Measurements from ENCODE around the gene SAA4.

GRCh38 chr11:18233912-18234311 lies 2.7 kb downstream of the SAA4 start:
- TF ChIP-seq, protein P1, sequence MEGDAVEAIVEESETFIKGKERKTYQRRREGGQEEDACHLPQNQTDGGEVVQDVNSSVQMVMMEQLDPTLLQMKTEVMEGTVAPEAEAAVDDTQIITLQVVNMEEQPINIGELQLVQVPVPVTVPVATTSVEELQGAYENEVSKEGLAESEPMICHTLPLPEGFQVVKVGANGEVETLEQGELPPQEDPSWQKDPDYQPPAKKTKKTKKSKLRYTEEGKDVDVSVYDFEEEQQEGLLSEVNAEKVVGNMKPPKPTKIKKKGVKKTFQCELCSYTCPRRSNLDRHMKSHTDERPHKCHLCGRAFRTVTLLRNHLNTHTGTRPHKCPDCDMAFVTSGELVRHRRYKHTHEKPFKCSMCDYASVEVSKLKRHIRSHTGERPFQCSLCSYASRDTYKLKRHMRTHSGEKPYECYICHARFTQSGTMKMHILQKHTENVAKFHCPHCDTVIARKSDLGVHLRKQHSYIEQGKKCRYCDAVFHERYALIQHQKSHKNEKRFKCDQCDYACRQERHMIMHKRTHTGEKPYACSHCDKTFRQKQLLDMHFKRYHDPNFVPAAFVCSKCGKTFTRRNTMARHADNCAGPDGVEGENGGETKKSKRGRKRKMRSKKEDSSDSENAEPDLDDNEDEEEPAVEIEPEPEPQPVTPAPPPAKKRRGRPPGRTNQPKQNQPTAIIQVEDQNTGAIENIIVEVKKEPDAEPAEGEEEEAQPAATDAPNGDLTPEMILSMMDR (IDR thresholded peaks at IDR 0.05) = no peak
- TF ChIP-seq POLR2A (IDR thresholded peaks at IDR 0.05) = no peak
